SJSA1 (cell line): Measurements from ENCODE around the gene OR2V2. TPM values are rescaled to one million over a fixed set of nuclear protein-coding genes. Genes with fewer than 3 reads are reported as not detected.
A peak's percentile ranks its signal among the peaks of the same experiment; 100 is the strongest.
"Not testable (repeated sequence)": the region's sequence is repeated elsewhere in the genome, so short reads cannot be mapped to it uniquely, and the experiment has no call there.

Experiments used
- DNase-seq, 2 experiments: peaks; one replicate each; pipeline ENCODE4 v3.0.0-alpha.2; 2015 to 2020; ENCODE audit warnings: low spot score in 2 of 2, low read depth in 1 of 2
- H3K27ac ChIP-seq: fragments of 250-450 bp; sonication (Bioruptor Pico); 2 replicates; pipeline ENCODE4 v1.5.1; 2020; ENCODE audit warnings: mild to moderate bottlenecking, moderate library complexity
- H3K27me3 ChIP-seq: fragments of 250-450 bp; sonication (Bioruptor Pico); replicated peaks from 2 replicates; pipeline ENCODE4 v1.5.1; 2020; ENCODE audit warnings: mild to moderate bottlenecking, moderate library complexity
- H3K36me3 ChIP-seq: fragments of 250-450 bp; sonication (Bioruptor Pico); 2 replicates; pipeline ENCODE4 v1.5.1; 2020; ENCODE audit warnings: mild to moderate bottlenecking
- H3K4me1 ChIP-seq: fragments of 250-450 bp; sonication (Bioruptor Pico); replicated peaks from 2 replicates; pipeline ENCODE4 v1.6.1; 2021; ENCODE audit warnings: mild to moderate bottlenecking
- H3K4me3 ChIP-seq: fragments of 250-450 bp; sonication (Bioruptor Pico); 2 replicates; pipeline ENCODE4 v1.5.1; 2020; ENCODE audit warnings: mild to moderate bottlenecking
- H3K9me3 ChIP-seq: fragments of 250-450 bp; sonication (Bioruptor Pico); replicated peaks from 2 replicates; pipeline ENCODE4 v1.5.1; 2020; ENCODE audit warnings: mild to moderate bottlenecking
- total RNA-seq: library from RNA; depleted of rRNA; stranded (reverse); fragments of >200 nt; shearing (Covaris generic); gene quantifications from 2 replicates; pipeline ENCODE4 v1.2.3, GENCODE V29; 2014; rRNA removed

OR2V2 gene, protein sequence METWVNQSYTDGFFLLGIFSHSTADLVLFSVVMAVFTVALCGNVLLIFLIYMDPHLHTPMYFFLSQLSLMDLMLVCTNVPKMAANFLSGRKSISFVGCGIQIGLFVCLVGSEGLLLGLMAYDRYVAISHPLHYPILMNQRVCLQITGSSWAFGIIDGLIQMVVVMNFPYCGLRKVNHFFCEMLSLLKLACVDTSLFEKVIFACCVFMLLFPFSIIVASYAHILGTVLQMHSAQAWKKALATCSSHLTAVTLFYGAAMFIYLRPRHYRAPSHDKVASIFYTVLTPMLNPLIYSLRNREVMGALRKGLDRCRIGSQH
- total RNA-seq, result not detected in 2 replicates

DNA sequence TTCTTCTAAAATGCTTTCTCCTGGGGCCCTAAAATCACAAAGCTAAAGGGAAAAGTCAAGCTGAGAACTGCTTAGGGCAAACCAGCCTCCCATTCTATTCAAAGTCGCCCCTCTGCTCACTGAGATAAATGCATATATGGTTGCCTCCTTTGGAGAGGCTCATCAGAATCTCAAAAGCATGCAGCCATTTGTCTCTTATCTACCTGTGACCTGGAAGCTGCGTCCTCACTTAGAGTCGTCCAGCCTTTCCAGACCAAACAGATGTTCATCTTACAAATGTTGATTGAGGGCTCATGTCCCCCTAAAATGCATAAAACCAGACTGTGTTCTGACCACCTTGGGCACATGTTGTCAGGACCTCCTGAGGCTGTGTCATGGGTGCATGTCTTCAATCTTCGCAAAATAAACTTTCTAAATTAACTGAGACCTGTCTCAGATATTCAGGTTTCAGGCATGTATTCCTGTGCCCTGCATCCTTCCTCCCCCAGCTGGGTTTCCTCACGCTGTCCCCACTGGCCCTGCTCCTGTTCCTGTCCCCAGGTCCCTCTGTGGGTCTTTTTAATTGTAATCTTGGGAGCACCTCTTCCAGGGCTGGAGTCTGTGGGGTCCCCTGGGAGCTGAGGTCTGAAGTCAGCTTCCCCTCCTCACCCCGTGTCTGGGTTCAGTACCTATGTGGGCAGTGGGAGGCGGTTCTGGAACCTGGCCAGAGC is at the start of gene OR2V2:
Gene OR2V2 (plus strand): TSS at position 660 of the 710 bp plus-strand sequence. CDS start 7,357 bp downstream, outside the sequence.
- not testable (repeated sequence) for H3K9me3 ChIP-seq, H3K4me3 ChIP-seq

GRCh38 chr5:181097759-181098491 is 49.5 kb upstream of the OR2V2 start:
- H3K27me3 ChIP-seq, result peaks cover 21% of the 10 kb centered on the region
- not testable (repeated sequence) for DNase-seq, H3K4me3 ChIP-seq, H3K4me1 ChIP-seq, H3K9me3 ChIP-seq, H3K36me3 ChIP-seq, H3K27ac ChIP-seq

More for the DNA sequence above, at the start of gene OR2V2:
- not testable (repeated sequence) for H3K4me1 ChIP-seq, H3K36me3 ChIP-seq, DNase-seq, H3K27ac ChIP-seq
- peaks cover 21% of the 10 kb centered on the region for H3K27me3 ChIP-seq

DNA sequence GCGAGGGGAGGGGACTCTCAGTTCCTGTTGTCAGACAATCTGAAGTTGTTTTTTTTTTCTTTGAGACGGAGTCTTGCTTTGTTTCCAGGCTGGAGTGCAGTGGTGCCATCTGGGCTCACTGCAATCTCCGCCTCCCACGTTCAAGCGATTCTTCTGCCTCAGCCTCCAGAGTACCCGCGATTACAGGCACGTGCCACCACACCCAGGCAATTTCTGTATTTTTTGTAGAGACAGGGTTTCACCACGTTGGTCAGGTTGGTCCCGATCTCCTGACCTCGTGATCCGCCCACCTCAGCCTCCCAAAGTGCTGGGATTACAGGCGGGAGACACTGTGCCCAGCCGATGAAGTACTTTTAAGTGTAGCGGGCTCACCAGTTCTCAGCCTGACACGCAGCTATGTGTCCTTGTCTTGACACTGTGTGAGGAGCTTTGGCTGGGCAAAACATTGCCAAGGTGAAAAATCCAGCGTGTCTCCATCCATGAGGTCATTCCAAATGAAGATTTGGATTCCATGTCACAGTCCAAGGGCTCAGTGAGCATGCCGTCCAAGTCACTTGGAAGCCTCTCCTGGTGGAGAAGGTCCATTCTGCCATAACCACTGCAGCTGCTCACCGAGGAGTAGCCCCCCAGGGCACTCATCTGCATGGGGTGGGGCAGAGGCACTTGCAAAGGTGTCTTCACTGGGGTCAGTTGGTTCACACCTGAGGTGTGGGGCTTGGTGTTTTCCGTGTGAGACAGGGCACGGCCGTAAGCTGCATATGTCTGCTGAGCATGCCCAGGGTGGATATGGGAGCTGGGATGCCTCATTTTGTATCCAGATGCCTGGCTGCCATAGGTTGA is 48.4 kb upstream of the OR2V2 start:
- no peak for DNase-seq
- Histone ChIP-seq H3K4me3 (no peak overlapping the region), H3K9me3 (0 out of 2 replicates have a peak, but pooled peaks cover 3% of the 10 kb centered on the region), H3K27ac (no peak overlapping the region), H3K36me3 (no peaks in the 10 kb centered on the region), H3K4me1 (0 out of 2 replicates have a peak, but pooled peaks cover 3% of the 10 kb centered on the region), H3K27me3 (peaks cover 24% of the 10 kb centered on the region)

DNA sequence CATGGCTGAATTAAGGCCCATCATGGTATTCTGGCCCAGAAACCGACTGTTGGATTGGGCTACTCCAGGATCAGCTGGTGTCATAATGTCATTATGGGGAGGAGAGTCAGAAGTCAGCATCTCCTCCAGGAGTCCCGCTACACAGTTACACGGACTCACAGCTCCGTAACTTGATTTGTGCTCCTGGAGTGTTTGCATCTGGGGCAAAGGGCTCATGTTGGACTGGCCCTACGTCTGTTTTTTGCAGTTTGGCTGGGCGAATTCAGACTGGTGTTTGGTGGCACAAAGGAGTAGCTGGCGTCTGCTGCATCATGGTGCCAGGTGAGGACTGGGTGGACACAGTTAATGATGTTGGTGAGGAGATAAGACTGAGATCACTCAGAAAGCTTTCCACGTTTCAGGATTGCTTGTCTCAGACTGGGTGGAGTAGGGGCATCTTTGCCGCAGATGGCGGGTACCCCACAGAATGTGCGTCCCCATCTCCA is 47.7 kb upstream of the OR2V2 start:
- H3K4me3 ChIP-seq, result no peak overlapping the region
- DNase-seq, result peak in 1 of 2 experiments; percentile 38

GRCh38 chr5:181100121-181100875 is 47.1 kb upstream of the OR2V2 start:
- Histone ChIP-seq H3K4me3 (no peak overlapping the region), H3K4me1 (0 out of 2 replicates have a peak, but pooled peaks cover 3% of the 10 kb centered on the region), H3K36me3 (no peaks in the 10 kb centered on the region), H3K27me3 (peaks cover 25% of the 10 kb centered on the region), H3K9me3 (0 out of 2 replicates have a peak, but pooled peaks cover 3% of the 10 kb centered on the region), H3K27ac (no peak overlapping the region)
- peak; percentile 21 to 44 for DNase-seq

More for the DNA sequence above, 47.7 kb upstream of the OR2V2 start:
- H3K36me3 ChIP-seq, result no peaks in the 10 kb centered on the region
- H3K4me1 ChIP-seq, result 0 out of 2 replicates have a peak, but pooled peaks cover 3% of the 10 kb centered on the region
- 0 out of 2 replicates have a peak, but pooled peaks cover 3% of the 10 kb centered on the region for H3K9me3 ChIP-seq
- peaks cover 27% of the 10 kb centered on the region for H3K27me3 ChIP-seq
- H3K27ac ChIP-seq, result no peak overlapping the region

DNA sequence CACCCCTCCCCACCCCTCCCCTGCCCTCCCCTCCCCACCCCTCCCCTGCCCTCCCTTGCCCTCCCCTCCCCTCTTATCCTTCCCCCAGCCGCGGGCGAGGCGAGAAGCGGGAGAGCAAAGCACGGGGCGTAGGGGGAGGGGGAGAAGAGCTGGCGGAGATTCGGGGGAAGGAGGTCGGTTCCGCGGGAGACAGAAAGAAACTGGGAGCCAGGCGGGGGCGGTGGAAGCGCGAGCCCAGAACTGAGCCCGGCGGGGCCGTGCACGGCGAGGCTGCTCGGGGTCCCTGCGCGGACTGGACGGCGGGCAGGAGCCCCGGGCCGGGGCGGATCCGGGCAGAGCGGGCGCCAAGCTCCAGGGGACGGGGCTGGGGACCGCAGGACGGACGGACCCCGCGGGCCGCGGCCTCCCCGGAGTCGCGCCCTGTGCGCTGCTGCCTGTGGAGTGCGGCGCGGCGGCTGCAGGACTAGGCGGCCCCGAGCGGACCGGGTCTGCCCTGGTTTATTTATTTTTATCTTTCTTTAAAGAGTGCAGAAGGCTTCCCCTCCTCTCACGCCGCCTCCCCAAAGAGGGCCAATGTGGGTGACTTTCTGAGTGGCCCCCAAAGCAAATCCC is 46.2 kb upstream of the OR2V2 start:
- DNase-seq, H3K4me1 ChIP-seq, H3K27ac ChIP-seq, H3K9me3 ChIP-seq, H3K36me3 ChIP-seq, H3K4me3 ChIP-seq: not testable (repeated sequence)
- peaks cover 25% of the 10 kb centered on the region for H3K27me3 ChIP-seq

DNA sequence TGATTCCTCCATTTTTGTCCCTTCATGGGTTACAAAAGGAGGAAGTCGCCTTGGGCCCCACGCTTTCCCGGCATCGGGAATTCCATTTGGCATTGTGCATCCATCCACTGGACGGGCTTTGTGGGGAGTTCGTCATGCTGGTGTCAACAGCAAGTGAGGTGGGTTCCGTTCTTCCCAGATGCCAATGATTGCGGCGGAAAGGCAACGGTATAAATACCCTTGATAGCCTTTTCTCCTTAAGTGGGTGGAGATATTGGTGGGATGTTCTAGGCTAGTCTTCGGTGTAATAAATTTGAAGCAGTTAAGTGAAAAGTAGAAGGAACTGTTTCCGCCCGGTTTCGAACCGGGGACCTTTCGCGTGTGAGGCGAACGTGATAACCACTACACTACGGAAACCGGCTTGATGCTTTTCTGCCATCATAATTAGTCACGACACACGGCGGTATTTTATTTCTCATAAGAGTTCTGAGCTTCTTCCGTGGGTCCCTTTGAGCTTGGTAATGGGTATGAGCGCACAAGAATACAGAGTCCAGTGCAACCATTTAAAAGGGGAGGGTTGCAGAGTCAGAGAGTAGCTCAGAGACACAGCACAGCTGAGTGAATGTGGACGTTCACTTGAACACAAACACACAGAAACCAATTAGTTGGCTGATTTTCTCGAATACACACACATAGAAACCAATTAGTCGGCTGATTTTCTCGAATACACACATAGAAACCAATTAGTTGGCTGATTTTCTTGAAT is 45.3 kb upstream of the OR2V2 start:
- not testable (repeated sequence) for H3K4me1 ChIP-seq, H3K4me3 ChIP-seq, H3K36me3 ChIP-seq, H3K9me3 ChIP-seq, H3K27ac ChIP-seq, DNase-seq
- H3K27me3 ChIP-seq, result peaks cover 29% of the 10 kb centered on the region

DNA sequence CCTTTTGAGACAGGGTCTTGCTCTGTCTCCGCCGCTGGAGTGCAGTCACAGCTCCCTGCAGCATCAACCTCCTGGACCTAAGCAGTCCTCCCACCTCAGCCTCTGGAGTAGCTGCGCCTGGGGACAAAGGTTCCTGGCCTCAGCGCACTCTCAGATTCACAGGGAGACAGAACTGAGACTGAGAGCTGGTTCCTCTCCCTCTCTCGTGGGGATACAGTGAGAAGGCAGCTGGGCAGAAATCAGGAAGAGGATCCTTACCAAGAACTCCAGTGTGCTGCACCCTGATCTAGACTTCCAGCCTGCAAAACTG is 43.2 kb upstream of the OR2V2 start:
- H3K36me3 ChIP-seq, H3K9me3 ChIP-seq, H3K4me3 ChIP-seq, H3K4me1 ChIP-seq, DNase-seq, H3K27ac ChIP-seq: not testable (repeated sequence)
- peaks cover 28% of the 10 kb centered on the region for H3K27me3 ChIP-seq

DNA sequence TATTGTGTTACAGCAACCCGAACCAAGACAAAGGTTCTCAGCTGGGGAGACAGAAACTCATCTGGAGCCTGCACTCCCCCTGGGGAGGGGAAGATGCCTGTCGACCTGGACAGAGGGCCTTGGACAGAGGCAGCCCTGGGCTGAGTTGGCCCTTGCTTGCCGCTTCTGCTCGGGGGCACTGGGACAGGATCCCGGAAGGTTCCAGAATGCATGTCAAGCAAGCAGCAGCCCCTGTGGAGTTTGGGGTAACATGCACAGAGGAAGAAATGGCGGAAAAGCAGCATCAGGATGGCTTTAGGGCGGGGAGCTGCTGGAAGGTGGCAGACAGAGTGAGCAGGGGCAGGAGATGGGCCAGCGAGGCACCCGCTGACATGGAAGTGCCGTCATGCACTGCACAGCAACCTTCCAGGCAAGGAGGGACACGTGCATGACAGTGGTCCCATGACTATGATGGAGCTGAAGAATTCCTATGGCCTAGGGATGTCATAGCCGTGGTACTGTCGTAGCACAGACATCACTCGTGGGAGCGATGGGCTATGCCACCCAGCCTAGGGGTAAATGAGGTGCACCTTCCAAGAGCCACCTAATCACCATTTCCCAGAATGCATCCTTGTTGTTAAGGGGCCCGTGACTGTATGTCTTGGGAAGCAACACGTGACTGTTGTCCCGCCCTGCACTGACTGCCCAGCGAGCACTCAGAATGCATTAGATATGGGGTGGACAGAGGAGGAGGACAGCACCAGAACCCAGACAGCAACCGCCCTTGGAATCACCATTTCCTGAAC is 42.6 kb upstream of the OR2V2 start:
- not testable (repeated sequence) for H3K36me3 ChIP-seq, H3K4me3 ChIP-seq, H3K27ac ChIP-seq, H3K4me1 ChIP-seq, H3K9me3 ChIP-seq
- peaks cover 22% of the 10 kb centered on the region for H3K27me3 ChIP-seq
- DNase-seq, result peak in 1 of 2 experiments; percentile 35

- peaks cover 15% of the 10 kb centered on the region for H3K27me3 ChIP-seq
- H3K27ac ChIP-seq, result no peak overlapping the region
- no peak for DNase-seq
- no peaks in the 10 kb centered on the region for H3K36me3 ChIP-seq
- no peaks in the 10 kb centered on the region for H3K4me1 ChIP-seq
- H3K9me3 ChIP-seq, result no peaks in the 10 kb centered on the region
- no peak overlapping the region for H3K4me3 ChIP-seq
Measured at GRCh38 chr5:181105391-181106025, 41.9 kb upstream of the OR2V2 start.

- H3K36me3 ChIP-seq, result no peaks in the 10 kb centered on the region
- H3K27me3 ChIP-seq, result peaks cover 24% of the 10 kb centered on the region
- no peak for DNase-seq
- H3K9me3 ChIP-seq, result no peaks in the 10 kb centered on the region; the same call in 1 of the 2 replicates
- H3K4me1 ChIP-seq, result no peaks in the 10 kb centered on the region
- no peak overlapping the region for H3K4me3 ChIP-seq
- no peak overlapping the region for H3K27ac ChIP-seq
Measured at GRCh38 chr5:181107699-181108098, 39.7 kb upstream of the OR2V2 start.
